NB4 (cell line): ENCODE measurements around the gene ZNF775.

Source experiments
- DNase-seq: peaks from one replicate; pipeline ENCODE4 v3.0.0; 2010; ENCODE audit warnings: low read depth
- H3K4me3 ChIP-seq: one replicate; pipeline ENCODE4 v1.5.1; 2011; ENCODE audit warnings: mild to moderate bottlenecking, low read depth, low read length, moderate library complexity
- MAX ChIP-seq: IDR thresholded peaks from 2 replicates; pipeline ENCODE4 v1.6.1; 2011; ENCODE audit warnings: low read depth, low read length
- MYC ChIP-seq: IDR thresholded peaks from 2 replicates; pipeline ENCODE4 v1.6.1; 2011; ENCODE audit warnings: low read depth, low read length
- POLR2A ChIP-seq: IDR thresholded peaks from 2 replicates; pipeline ENCODE4 v1.6.1; 2011; ENCODE audit warnings: mild to moderate bottlenecking; ENCODE audit not compliant: insufficient read length; ENCODE audit errors: extremely low read depth
- TF ChIP-seq, protein P1 (sequence below): IDR thresholded peaks from one replicate; pipeline ENCODE4 v1.5.1; 2012; ENCODE audit warnings: low read depth, low read length

The ZNF775 gene

GRCh38 chr7:150363872-150364271, 15.3 kb upstream of the ZNF775 start:
- peak; percentile 91 for DNase-seq
- TF ChIP-seq MYC (peak; percentile 62), POLR2A (no peak), MAX (peak; percentile 46; the same call in 1 of the 2 replicates)
- TF ChIP-seq, protein P1, sequence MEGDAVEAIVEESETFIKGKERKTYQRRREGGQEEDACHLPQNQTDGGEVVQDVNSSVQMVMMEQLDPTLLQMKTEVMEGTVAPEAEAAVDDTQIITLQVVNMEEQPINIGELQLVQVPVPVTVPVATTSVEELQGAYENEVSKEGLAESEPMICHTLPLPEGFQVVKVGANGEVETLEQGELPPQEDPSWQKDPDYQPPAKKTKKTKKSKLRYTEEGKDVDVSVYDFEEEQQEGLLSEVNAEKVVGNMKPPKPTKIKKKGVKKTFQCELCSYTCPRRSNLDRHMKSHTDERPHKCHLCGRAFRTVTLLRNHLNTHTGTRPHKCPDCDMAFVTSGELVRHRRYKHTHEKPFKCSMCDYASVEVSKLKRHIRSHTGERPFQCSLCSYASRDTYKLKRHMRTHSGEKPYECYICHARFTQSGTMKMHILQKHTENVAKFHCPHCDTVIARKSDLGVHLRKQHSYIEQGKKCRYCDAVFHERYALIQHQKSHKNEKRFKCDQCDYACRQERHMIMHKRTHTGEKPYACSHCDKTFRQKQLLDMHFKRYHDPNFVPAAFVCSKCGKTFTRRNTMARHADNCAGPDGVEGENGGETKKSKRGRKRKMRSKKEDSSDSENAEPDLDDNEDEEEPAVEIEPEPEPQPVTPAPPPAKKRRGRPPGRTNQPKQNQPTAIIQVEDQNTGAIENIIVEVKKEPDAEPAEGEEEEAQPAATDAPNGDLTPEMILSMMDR = no peak
- H3K4me3 ChIP-seq = no peak overlapping the region

DNA sequence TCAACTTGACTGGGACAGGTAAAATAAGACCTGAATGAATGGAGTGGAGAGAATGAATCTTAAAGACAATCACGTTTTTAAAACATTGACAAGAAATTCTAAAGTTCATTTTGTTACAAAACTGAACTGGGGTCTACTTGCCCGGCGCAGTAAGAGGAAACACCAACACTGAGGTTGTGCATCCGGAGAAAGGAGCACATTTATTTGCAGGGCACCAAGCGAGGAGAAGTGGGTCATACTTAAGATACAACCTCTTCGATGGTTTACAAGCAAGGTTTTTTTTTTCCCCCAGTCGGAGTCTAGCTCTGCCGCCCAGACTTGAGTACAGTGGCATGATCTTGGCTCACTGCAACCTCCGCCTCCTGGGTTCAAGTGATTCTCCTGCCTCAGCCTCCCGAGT, 13.9 kb upstream of the ZNF775 start:
- no peak for DNase-seq
- TF ChIP-seq, protein P1 = no peak
- TF ChIP-seq MYC (no peak), MAX (no peak), POLR2A (no peak)
- H3K4me3 ChIP-seq = no peak overlapping the region

DNA sequence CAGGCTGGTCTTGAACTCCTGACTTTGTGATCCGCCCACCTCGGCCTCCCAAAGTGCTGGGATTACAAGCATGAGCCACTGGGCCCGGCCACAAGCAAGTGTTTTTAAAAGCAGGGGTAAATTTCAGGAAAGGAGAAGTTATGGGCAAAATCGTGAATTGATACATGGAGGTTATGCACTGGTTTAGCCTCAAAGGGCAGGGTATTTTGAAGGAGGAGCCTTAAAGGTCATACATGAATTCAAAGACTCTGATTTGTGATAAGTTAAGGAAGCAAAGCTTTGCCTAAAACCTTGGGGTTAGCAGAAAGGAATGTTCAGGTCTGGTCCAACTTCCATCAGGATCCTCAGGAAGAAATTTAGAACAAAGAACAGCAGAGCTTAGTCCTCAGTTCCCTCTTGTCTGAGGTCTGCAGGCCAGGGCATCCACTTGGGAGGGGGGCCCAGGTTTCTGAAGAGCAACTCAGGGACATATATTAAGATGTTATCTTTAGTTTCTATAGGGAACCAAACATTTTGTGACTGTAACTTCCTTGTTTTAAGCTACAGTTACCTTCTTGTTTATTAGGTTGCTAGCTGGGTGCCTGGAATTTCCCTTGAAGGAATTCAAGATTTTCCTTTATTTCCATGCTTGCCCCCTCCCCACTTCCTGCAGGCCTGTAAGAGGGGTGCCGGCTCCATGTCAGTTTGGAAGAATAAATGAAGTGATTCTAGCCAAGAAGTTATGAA, 13.3 kb upstream of the ZNF775 start:
- TF ChIP-seq MYC (no peak), MAX (no peak), POLR2A (no peak)
- TF ChIP-seq, protein P1 = no peak
- DNase-seq = peak; percentile 84

DNA sequence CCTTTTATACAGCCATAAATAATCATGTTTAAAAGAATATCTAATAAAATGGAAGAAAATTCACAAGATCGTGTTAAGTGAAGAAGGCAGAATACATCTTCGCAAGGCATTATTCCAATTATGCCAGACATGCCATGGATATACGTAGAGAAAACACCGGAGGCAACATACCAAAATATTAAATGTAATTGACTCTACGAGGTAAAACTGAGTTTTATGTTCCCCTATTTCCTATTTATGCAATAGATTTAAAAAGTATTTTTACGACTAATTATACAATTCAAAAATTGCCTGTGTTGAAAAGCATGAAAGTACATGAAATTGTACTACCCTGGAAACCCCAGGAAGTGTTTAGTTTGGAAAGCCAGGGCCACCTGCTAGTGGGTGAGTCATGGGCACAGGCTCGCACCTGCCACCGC, 11.4 kb upstream of the ZNF775 start:
- H3K4me3 ChIP-seq = peak overlapping the region; percentile 86
- no peak for TF ChIP-seq POLR2A
- no peak for DNase-seq

More for the DNA sequence above, 13.3 kb upstream of the ZNF775 start:
- H3K4me3 ChIP-seq = no peak overlapping the region

GRCh38 chr7:150368096-150368883, 10.8 kb upstream of the ZNF775 start, which contains the start of gene REPIN1:
Gene REPIN1, plus strand, starts transcription at chr7:150368822. Its CDS starts 890 bp downstream, at chr7:150369712.
- peak; percentile 99 for TF ChIP-seq MAX
- peak; percentile 52 for TF ChIP-seq POLR2A
- TF ChIP-seq MYC = peak; percentile 99
- TF ChIP-seq, protein P1 = no peak
- DNase-seq = peak; percentile 95
- H3K4me3 ChIP-seq = peak within 1 kb of the TSS; percentile 86
